Measurements from ENCODE around the gene OXNAD1. TPM values are rescaled to one million over a fixed set of nuclear protein-coding genes. Genes with fewer than 3 reads are reported as not detected.

Gene OXNAD1
- total RNA-seq, 4 donors from 2014 or later = 10.6 to 16.3 (median 12.6) TPM

DNA sequence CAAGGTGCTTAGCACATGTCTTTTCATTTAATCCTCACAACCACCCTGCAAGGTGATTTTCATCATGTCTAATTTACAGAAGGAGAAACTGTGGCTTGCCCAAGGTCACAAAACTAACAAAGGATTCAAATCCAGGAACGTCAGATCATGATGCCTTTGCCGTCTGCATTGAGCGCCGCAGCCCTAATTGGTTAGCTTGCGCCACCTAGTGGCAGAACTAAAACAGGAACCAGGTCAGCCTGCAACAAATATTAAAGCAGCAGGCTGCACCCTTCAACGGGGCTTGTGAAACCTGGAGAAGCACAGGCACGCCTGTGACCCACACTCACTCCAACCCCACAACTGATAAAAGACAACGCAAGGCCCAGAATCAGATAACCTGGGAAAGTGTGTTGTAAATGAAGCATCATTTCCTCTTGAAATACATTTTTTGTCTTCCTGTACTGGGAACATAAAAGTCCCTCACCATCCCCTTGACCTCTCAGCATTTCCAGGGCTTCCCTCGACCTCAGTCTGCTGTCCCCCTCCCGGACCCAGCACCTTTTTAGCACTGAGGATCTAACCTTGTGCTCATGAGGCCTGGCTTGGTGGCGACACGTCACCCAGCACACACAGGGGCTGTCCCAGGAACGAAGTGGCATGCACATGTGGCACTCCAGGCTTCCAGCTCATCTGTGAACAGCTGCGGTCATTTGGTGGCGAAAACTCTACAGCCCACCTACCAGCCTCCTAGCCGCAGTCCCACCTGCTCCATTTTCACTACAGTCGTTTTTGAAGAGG lies 17.5 kb upstream of the OXNAD1 start:
- TF ChIP-seq, protein P1, sequence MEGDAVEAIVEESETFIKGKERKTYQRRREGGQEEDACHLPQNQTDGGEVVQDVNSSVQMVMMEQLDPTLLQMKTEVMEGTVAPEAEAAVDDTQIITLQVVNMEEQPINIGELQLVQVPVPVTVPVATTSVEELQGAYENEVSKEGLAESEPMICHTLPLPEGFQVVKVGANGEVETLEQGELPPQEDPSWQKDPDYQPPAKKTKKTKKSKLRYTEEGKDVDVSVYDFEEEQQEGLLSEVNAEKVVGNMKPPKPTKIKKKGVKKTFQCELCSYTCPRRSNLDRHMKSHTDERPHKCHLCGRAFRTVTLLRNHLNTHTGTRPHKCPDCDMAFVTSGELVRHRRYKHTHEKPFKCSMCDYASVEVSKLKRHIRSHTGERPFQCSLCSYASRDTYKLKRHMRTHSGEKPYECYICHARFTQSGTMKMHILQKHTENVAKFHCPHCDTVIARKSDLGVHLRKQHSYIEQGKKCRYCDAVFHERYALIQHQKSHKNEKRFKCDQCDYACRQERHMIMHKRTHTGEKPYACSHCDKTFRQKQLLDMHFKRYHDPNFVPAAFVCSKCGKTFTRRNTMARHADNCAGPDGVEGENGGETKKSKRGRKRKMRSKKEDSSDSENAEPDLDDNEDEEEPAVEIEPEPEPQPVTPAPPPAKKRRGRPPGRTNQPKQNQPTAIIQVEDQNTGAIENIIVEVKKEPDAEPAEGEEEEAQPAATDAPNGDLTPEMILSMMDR (IDR thresholded peaks at IDR 0.05; ENCODE audit: low read depth) = no peak

DNA sequence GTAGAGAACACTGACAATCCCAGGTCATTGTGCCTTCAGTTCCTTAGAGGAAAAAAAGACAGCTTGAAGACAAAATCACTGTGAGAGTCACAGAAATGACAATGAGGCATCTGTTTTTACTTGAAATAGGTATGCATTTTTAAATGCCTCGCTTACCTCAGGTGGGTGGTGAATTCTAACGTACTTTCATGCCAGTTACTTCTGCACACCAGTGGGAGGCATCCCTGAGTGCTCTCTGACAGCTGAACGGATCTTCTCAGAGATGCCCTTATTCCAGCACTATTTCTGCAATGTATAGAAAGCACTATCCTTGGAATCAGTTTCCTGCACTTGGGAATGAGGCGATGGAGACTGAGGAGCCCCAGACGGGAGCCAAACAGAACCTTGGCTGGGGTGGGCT lies 16.5 kb upstream of the OXNAD1 start:
- TF ChIP-seq, protein P1 (IDR thresholded peaks at IDR 0.05; ENCODE audit: low read depth) = no peak

DNA sequence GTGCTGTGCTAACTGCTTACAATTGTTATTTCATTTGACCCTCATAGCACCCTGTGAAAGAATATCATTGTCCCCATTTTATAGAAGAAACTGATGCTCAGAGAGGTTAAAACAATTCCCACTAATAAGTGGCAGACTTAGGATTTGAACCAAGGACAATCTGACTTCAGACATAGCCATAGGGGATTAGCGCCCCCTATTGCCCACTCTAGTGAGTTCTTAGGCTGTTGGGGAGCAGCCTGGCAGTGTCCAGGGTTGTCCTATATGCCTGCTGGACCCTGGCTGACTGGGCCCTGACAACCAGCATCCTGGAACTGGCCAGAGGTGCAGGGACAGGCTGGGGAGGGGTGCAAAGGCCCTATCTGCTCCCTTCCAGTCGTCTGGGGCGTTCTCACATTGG lies 15.7 kb upstream of the OXNAD1 start:
- TF ChIP-seq, protein P1 (IDR thresholded peaks at IDR 0.05; ENCODE audit: low read depth) = no peak

DNA sequence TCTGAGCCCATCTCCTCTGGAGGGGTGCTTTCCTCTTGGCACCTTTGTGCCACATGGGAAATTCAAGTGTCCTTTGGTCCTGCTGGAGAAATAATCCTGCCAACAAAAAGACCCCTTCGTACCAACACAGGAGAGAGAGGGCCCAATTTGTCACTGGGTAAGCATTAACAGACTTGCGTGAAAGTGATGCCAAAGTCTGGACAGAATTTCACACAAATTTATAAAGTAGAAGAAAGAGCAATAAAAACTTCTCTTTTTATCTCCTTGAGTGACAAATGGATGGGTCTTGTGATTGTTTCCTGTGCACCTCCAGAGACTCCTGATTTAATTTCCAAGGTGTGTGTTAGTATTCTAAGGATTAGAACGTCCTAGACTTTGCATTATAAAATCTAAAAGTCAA lies 15.1 kb upstream of the OXNAD1 start:
- TF ChIP-seq, protein P1 (IDR thresholded peaks at IDR 0.05; ENCODE audit: low read depth) = no peak

DNA sequence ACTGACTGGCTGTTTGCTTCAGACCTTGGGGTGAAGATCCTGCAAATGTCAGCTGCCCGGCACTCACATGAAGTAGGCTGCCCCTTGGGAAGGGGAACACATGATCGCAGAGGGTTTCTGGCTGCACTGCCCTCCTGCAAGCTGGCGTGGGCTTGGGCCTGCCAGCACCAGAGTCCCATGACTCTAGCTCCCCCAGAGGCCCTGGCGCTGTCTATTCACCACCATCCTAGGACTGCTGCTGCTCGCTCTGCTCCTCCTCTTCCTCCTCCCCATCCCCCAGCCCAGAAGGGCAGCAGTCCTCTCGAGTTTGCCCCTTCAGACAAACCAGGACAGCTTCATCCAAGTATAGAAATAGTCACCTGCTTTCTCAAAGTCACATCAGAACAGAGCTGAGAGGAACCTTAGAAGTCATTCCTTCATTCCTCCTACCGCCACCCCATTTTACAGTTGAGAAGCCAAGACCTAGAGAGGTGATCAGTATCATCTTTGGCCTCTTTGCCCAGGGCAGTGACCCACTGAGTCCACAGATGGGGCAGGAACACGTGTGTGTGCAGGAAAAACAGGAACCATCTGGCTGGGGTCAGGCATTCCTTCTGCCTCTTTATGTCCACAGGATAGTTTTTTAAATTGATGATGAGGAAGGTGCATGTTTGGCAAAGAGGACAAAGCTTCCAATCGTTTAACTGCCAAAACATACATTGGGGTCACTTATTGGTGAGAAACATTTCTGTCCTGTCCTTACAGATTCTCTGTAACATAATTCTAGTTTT lies 13.5 kb upstream of the OXNAD1 start:
- TF ChIP-seq, protein P1 (IDR thresholded peaks at IDR 0.05; ENCODE audit: low read depth) = no peak

DNA sequence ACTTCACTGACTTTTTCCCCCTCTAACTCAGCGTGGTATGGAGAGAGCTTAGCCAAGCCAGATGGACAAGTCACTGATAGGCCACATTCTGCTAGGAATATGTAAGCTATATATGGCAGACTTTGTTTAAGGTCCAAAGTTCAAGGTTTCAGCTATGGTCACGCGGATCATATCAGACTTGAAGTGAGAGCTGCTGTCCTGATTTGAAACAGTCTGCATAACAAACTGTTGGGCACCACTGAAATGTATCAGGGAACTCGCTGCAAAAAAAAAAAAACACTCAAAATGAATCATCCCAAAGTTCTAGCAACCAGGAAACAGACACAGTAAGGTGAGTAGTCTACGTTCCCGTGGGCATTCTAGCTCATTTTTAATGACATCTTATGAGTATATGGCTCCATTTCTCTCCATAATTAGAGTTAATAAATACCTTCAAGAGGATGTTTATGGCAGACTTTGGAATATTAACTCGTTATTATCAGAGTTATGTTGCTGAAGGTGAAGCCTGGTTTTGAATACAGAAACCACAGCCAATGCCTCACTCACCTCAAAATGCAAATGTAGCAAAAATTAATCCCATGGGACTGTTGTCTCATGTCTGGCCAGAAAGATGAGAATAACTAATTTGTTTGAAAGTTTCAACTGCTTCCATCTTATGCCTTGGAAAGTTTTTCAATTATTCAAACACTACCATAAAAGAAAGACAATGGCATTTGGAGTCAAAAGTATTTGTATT lies 12.6 kb upstream of the OXNAD1 start:
- TF ChIP-seq, protein P1 (IDR thresholded peaks at IDR 0.05; ENCODE audit: low read depth) = no peak

DNA sequence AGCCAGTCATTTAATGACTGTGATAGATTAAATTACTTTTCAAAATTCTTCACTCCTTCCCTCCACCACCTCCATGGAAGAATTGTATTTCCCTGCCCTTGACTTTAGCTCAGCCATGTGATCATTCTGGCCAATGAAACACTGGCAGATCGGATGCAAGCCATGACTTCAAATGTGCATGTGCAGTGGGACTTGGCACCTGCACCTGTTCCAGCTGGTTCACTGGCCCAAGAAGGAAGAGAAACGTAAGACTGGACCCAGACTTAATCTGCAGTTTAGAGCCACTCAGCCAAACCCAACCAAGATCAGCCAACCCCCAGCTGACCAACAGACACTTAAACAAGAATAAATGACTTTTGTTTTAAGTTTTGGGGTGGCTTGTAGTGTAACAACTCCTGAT lies 12.0 kb upstream of the OXNAD1 start:
- TF ChIP-seq, protein P1 (IDR thresholded peaks at IDR 0.05; ENCODE audit: low read depth) = no peak

All from subcutaneous adipose tissue (tissue), 4 donors.